Epithelial cell of proximal tubule (primary cell): Measurements from ENCODE around the gene CD164L2. TPM values are rescaled to one million over a fixed set of nuclear protein-coding genes. Genes with fewer than 3 reads are reported as not detected.
"Not testable (repeated sequence)": the region's sequence is repeated elsewhere in the genome, so short reads cannot be mapped to it uniquely, and the experiment has no call there.

Experiments used
- DNase-seq: peaks from one replicate; pipeline ENCODE4 v3.0.0-alpha.2; 2011; ENCODE audit warnings: low read depth
- H3K4me3 ChIP-seq: 2 replicates; pipeline ENCODE4 v1.5.1; 2011; ENCODE audit warnings: low read depth, mild to moderate bottlenecking, low read length
- total RNA-seq: library from RNA; depleted of rRNA; stranded (reverse); fragments of >200 nt; gene quantifications from 2 replicates; pipeline ENCODE4 v1.2.3, GENCODE V29; 2015
- TF ChIP-seq, protein P1 (sequence below): conservative IDR thresholded peaks from 2 replicates; pipeline ENCODE4 v1.5.1; 2012; ENCODE audit warnings: low read depth, mild to moderate bottlenecking, low read length

CD164L2 gene
- total RNA-seq, 1 donor from 2014 or later, result not detected

DNA sequence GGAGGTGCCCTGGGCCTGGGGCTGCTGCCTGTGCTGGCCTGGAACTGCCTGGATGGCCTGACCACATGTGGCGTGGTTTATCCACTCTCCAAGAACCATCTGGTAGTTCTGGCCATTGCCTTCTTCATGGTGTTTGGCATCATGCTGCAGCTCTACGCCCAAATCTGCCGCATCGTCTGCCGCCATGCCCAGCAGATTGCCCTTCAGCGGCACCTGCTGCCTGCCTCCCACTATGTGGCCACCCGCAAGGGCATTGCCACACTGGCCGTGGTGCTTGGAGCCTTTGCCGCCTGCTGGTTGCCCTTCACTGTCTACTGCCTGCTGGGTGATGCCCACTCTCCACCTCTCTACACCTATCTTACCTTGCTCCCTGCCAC lies 11.1 kb upstream of the CD164L2 start:
- H3K4me3 ChIP-seq, result no peak overlapping the region
- TF ChIP-seq, protein P1, sequence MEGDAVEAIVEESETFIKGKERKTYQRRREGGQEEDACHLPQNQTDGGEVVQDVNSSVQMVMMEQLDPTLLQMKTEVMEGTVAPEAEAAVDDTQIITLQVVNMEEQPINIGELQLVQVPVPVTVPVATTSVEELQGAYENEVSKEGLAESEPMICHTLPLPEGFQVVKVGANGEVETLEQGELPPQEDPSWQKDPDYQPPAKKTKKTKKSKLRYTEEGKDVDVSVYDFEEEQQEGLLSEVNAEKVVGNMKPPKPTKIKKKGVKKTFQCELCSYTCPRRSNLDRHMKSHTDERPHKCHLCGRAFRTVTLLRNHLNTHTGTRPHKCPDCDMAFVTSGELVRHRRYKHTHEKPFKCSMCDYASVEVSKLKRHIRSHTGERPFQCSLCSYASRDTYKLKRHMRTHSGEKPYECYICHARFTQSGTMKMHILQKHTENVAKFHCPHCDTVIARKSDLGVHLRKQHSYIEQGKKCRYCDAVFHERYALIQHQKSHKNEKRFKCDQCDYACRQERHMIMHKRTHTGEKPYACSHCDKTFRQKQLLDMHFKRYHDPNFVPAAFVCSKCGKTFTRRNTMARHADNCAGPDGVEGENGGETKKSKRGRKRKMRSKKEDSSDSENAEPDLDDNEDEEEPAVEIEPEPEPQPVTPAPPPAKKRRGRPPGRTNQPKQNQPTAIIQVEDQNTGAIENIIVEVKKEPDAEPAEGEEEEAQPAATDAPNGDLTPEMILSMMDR, result no peak
- no peak for DNase-seq

DNA sequence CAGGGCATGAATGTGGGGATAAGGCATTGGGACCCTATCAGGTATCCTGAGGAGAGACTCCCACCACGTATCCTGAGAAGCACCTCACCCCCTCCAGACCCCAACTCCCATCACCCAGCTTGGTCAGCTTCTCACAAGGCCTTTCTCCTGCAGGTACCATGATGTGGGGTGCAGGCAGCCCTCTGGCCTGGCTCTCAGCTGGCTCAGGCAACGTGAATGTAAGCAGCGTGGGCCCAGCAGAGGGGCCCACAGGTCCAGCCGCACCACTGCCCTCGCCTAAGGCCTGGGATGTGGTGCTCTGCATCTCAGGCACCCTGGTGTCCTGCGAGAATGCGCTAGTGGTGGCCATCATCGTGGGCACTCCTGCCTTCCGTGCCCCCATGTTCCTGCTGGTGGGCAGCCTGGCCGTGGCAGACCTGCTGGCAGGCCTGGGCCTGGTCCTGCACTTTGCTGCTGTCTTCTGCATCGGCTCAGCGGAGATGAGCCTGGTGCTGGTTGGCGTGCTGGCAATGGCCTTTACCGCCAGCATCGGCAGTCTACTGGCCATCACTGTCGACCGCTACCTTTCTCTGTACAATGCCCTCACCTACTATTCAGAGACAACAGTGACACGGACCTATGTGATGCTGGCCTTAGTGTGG lies 10.6 kb upstream of the CD164L2 start:
- H3K4me3 ChIP-seq, result no peak overlapping the region
- TF ChIP-seq, protein P1, result no peak

DNA sequence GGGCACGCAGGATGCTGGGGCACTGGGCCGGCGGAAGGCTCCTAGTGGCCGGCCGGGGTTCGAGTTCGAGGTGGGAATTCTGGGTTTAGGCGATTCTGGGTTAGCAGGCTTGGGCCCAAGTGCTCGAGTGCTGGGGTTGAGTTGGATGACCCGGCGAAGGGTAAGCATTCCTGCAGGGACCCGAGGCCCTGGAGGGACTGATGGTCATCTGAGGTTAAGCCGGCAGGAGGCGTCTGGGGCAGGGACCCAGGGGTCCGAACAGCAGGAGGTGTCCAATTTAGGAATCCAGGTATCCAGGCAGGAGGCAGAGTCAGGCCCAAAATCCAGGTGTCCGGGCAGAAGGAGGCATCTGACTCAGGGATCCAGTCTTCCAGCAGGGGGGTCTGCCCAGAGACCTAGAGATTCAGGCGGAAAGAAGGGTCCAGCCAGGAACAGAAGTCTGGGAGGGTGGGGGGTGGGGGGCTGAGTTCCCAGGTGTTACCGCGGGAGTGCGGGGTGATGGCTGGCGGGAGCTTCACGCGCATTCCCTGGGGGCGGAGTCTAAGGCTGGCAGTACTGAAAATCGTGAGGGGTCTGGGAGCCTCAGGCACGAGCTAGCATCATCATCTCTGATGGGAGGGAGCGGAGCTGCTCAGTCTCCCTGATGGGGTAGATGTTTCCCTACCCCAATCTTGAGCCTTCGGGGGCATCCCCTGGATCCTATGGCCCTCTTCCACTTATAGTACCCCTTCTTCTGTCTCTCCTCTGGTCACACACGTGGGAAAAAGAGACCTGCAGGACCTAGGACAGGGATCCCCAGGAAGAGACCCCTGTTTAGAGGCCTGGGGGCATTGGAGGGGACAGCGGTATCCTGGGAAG lies 9.9 kb upstream of the CD164L2 start:
- no peak for DNase-seq
- TF ChIP-seq, protein P1, result peak; percentile 40
- H3K4me3 ChIP-seq, result peak overlapping the region; percentile 77

More for the DNA sequence above, 10.6 kb upstream of the CD164L2 start:
- no peak for DNase-seq

DNA sequence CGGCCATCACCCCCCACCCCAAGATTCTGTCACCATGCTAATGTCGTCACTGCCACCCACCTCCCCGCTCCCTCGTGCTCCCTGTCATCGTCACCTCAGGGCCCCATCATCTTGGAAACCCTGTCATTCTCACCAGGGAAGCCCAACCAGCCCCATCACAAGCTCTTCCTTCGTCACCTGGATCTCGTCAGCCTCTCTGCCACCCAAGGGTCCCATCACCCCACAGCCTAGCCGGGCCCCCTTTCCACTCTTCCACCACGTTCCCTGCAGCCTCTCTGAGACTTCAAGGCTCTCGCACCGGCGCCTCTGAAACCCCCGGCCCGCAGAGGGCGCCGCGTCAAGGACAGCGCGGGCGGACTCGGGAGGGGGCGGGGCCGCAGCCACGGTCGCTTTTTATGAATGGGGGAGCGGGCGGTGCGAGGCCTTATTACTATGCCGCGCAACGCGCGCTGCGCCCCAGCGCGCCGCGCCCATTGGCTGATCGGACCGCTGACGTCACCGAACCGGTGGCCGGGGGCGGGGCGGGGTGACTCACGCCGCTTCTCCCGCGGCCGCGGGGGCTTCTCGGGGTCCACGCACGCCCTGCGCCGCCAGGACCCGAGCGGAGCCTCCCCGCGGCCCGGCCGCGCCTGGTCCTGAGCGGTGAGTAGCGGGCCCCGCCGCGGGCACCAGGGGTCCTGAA lies 9.1 kb upstream of the CD164L2 start, which contains the start of gene GPR3:
TSS of gene GPR3 (plus strand) at position 527 of the 682 bp plus-strand sequence. CDS start 1,177 bp downstream, outside the sequence.
- TF ChIP-seq, protein P1, result peak; percentile 51
- peak within 1 kb of the TSS; percentile 77 for H3K4me3 ChIP-seq
- DNase-seq, result no peak

DNA sequence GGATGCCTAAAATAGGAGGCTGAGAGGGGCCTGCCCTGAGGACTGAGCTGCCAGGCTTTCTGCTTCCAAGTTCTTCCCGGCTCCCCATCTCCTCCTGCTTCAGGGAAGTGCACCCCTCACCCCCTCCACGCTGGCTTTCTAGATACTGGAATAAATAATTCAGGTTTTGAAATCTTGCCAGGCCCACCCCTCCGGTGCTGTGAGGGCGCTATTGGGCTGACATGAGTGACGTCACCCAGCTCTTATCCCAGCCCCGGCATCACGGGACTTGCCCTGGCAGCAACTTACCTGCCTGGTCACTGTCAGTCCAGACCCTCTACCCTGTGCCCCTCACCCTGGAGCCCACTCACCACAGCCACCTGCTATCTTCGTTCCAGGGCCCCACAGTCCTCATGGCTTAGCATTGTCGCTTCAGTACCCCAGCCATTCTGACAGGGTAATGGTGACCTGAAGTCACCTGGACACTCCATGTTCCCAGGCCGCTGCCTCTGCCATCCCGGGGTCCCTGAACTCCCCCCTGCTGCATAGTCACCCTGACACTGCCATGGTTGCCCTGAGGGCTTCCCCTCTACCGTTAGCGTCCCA lies 8.5 kb upstream of the CD164L2 start:
- DNase-seq, result no peak
- H3K4me3 ChIP-seq, result peak overlapping the region; percentile 77
- TF ChIP-seq, protein P1, result no peak

DNA sequence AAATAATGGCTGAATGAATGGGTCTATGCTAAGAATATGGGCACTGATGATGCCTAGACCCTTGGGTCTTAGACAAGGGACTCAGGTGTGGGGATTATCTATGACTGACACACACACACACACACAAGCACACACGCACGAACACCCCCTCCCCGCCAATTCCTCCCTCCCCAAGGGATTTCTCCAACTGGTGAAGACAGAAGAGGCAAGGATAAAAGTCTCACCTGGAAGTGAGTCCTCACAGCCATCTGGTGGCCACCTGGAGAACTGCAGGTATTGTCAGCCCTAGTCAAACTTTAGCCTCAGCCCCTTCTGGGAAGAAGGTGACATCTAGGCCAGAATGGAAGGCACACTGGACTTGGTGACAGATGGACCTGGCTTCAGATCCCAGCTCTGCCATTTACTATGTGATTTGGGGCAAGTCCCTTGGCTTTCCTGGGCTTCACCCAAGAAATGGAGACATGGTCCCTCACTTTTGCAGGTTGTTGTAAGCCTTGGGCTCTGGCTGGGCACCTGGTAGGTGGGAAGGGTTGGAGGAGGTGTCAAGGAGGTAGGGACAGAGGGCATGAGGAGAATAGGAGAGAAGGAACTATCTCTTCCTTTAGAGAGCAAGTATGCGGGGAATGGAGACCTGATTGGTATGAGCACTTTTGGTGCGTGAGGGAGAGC lies 5.3 kb upstream of the CD164L2 start:
- no peak overlapping the region for H3K4me3 ChIP-seq
- TF ChIP-seq, protein P1, result peak; percentile 95
- no peak for DNase-seq

DNA sequence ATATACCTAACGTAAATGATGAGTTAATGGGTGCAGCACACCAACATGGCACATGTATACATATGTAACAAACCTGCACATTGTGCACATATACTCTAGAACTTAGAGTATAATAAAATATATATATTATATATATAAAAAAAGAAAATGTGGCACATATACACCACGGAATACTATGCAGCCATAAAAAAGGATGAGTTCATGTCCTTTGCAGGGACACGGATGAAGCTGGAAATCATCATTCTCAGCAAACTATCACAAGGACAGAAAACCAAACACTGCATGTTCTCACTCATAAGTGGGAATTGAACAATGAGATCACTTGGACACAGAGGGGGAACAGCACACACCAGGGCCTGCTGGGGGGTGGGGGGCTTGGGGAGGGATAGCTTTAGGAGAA lies 1.7 kb upstream of the CD164L2 start:
- DNase-seq, H3K4me3 ChIP-seq: not testable (repeated sequence)
